Loucy (cell line): ENCODE results near the gene DNAH17.

ENCODE experiments used
- EZH2phosphoT487 ChIP-seq: fragments of 200-600 bp; IDR thresholded peaks from 2 replicates; pipeline ENCODE4 v1.6.1; 2018; ENCODE audit warnings: antibody characterized with exemption, mild to moderate bottlenecking, moderate library complexity, borderline replicate concordance
- TF ChIP-seq, protein P1 (sequence below): fragments of 200-600 bp; sonication (generic); conservative IDR thresholded peaks from 2 replicates; pipeline ENCODE4 v1.5.1; 2014; ENCODE audit warnings: mild to moderate bottlenecking, antibody characterized with exemption, low read length

DNA sequence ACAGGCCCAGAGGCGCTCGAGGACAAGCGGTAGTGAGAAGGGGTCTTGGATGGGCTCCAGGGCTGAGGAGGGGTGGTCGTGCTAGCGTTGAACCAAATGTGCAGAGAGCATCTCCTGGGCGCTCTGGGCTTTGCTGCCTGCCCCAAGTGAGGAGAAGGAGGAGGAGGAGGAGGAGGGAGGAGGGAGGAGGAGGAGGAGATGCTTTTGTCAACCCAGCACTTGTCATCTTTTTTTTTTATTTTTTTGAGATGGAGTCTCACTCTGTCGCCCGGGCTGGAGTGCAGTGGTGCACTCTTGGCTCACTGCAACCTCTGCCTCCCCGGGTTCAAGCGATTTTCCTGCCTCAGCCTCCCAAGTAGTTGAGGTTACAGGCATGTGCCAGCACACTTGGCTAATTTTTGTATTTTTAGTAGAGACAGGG, 138.9 kb downstream of the DNAH17 start:
- TF ChIP-seq, protein P1, sequence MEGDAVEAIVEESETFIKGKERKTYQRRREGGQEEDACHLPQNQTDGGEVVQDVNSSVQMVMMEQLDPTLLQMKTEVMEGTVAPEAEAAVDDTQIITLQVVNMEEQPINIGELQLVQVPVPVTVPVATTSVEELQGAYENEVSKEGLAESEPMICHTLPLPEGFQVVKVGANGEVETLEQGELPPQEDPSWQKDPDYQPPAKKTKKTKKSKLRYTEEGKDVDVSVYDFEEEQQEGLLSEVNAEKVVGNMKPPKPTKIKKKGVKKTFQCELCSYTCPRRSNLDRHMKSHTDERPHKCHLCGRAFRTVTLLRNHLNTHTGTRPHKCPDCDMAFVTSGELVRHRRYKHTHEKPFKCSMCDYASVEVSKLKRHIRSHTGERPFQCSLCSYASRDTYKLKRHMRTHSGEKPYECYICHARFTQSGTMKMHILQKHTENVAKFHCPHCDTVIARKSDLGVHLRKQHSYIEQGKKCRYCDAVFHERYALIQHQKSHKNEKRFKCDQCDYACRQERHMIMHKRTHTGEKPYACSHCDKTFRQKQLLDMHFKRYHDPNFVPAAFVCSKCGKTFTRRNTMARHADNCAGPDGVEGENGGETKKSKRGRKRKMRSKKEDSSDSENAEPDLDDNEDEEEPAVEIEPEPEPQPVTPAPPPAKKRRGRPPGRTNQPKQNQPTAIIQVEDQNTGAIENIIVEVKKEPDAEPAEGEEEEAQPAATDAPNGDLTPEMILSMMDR = no peak
- TF ChIP-seq EZH2phosphoT487 = no peak
